HEK293T (cell line): ENCODE results near the gene TMEM131.

Experiments
- CTCF ChIA-PET: fragments of 350-600 bp; formaldehyde crosslinking; extraction: SDS; loops from one replicate; lab custom pipeline; 2021; ENCODE audit warnings: antibody characterized with exemption, inconsistent platforms; lab: Yijun Ruan, JAX
- POLR2A ChIA-PET: fragments of 350-600 bp; formaldehyde crosslinking; extraction: SDS; loops from one replicate; lab custom pipeline; 2020; ENCODE audit warnings: antibody characterized with exemption, inconsistent platforms; lab: Yijun Ruan, JAX
- DNase-seq: peaks from one replicate; pipeline ENCODE4 v3.0.0; 2012; ENCODE audit warnings: mixed read lengths; ENCODE audit errors: extremely low spot score
- ARNT ChIP-seq: fragments of 450-650 bp; IDR thresholded peaks from 2 replicates; pipeline ENCODE4 v1.6.1; 2017; ENCODE audit warnings: mild to moderate bottlenecking
- BHLHE40 ChIP-seq: fragments of 450-650 bp; IDR thresholded peaks from 2 replicates; pipeline ENCODE4 v1.6.1; 2016; ENCODE audit warnings: mild to moderate bottlenecking, moderate library complexity, borderline replicate concordance
- CTBP1 ChIP-seq: fragments of 450-650 bp; IDR thresholded peaks from 2 replicates; pipeline ENCODE4 v1.6.1; 2016; ENCODE audit warnings: borderline replicate concordance
- ELF4 ChIP-seq: fragments of 450-650 bp; IDR thresholded peaks from 2 replicates; pipeline ENCODE4 v1.6.1; 2017; ENCODE audit warnings: antibody characterized with exemption
- FOXA1 ChIP-seq: fragments of 450-650 bp; IDR thresholded peaks from 2 replicates; pipeline ENCODE4 v1.6.1; 2016; ENCODE audit warnings: mild to moderate bottlenecking
- FOXK2 ChIP-seq: fragments of 450-650 bp; IDR thresholded peaks from 2 replicates; pipeline ENCODE4 v1.6.1; 2016; ENCODE audit warnings: mild to moderate bottlenecking
- FOXM1 ChIP-seq: fragments of 450-650 bp; IDR thresholded peaks from 2 replicates; pipeline ENCODE4 v1.6.1; 2017; ENCODE audit warnings: mild to moderate bottlenecking, borderline replicate concordance
- HDGF ChIP-seq: fragments of 450-650 bp; IDR thresholded peaks from 2 replicates; pipeline ENCODE4 v1.6.1; 2017; ENCODE audit warnings: antibody characterized with exemption, borderline replicate concordance
- L3MBTL2 ChIP-seq: fragments of 450-650 bp; conservative IDR thresholded peaks from 2 replicates; pipeline ENCODE4 v1.6.1; 2016; ENCODE audit warnings: mild to moderate bottlenecking
- LEF1 ChIP-seq: fragments of 450-650 bp; IDR thresholded peaks from 2 replicates; pipeline ENCODE4 v1.6.1; 2017; ENCODE audit warnings: mild to moderate bottlenecking, borderline replicate concordance
- NFRKB ChIP-seq: fragments of 450-650 bp; IDR thresholded peaks from 2 replicates; pipeline ENCODE4 v1.6.1; 2016; ENCODE audit warnings: mild to moderate bottlenecking, moderate library complexity
- PKNOX1 ChIP-seq: fragments of 450-650 bp; IDR thresholded peaks from 2 replicates; pipeline ENCODE4 v1.6.1; 2016
- SP1 ChIP-seq: fragments of 450-650 bp; IDR thresholded peaks from 2 replicates; pipeline ENCODE4 v1.6.1; 2017
- SUZ12 ChIP-seq: fragments of 450-650 bp; IDR thresholded peaks from 2 replicates; pipeline ENCODE4 v1.6.1; 2016; ENCODE audit warnings: mild to moderate bottlenecking
- TARDBP ChIP-seq: fragments of 450-650 bp; IDR thresholded peaks from 2 replicates; pipeline ENCODE4 v1.6.1; 2016
- ZNF384 ChIP-seq: fragments of 450-650 bp; IDR thresholded peaks from 2 replicates; pipeline ENCODE4 v1.6.1; 2016

TMEM131 gene

GRCh38 chr2:97752342-97753334 is 243.1 kb downstream of the TMEM131 start:
- ChIA-PET CTCF (interaction anchor here (1.0 kb wide), 1 partner anchor 162 kb away, joined by 5 read pairs; no protein-coding TSS in a partner anchor), POLR2A (interaction anchor here (0.9 kb wide), 1 partner anchor 12 kb away, joined by 3 read pairs; no protein-coding TSS in a partner anchor)
- no peak for DNase-seq
- TF ChIP-seq L3MBTL2 (no peak), BHLHE40 (no peak), PKNOX1 (no peak), SP1 (no peak), CTBP1 (no peak), LEF1 (no peak), TARDBP (no peak), ARNT (no peak), NFRKB (no peak), FOXA1 (no peak), ELF4 (no peak)

GRCh38 chr2:97751752-97752151 is 244.0 kb downstream of the TMEM131 start:
- POLR2A ChIA-PET: interaction anchor here (0.9 kb wide), 1 partner anchor 11 kb away, joined by 3 read pairs; no protein-coding TSS in a partner anchor
- CTCF ChIA-PET: interaction anchor here (0.6 to 1.1 kb wide), 3 partner anchors 11 to 161 kb away, joined by 3 to 5 read pairs (median 3); no protein-coding TSS in a partner anchor
- TF ChIP-seq NFRKB (no peak), CTBP1 (no peak), LEF1 (no peak), SP1 (no peak), ARNT (no peak), PKNOX1 (no peak), BHLHE40 (no peak), SUZ12 (no peak), ELF4 (no peak), FOXK2 (no peak), TARDBP (no peak), FOXA1 (no peak), HDGF (no peak), ZNF384 (no peak), L3MBTL2 (no peak), FOXM1 (no peak)
- DNase-seq: no peak

GRCh38 chr2:97750017-97750416 is 245.7 kb downstream of the TMEM131 start:
- ChIA-PET POLR2A (no interaction called here), CTCF (no interaction called here)
- no peak for DNase-seq
- TF ChIP-seq HDGF: no peak
- no peak for TF ChIP-seq FOXA1
- TF ChIP-seq SP1: no peak
- TF ChIP-seq TARDBP: no peak
- no peak for TF ChIP-seq L3MBTL2
- TF ChIP-seq LEF1: no peak
- no peak for TF ChIP-seq ZNF384
- TF ChIP-seq FOXM1: no peak
- TF ChIP-seq NFRKB: no peak
- TF ChIP-seq BHLHE40: no peak
- TF ChIP-seq PKNOX1: no peak
- TF ChIP-seq ARNT: no peak
- no peak for TF ChIP-seq CTBP1
- no peak for TF ChIP-seq SUZ12
- TF ChIP-seq FOXK2: no peak
- no peak for TF ChIP-seq ELF4

GRCh38 chr2:97749581-97749980 is 246.2 kb downstream of the TMEM131 start:
- no peak for TF ChIP-seq PKNOX1
- no peak for TF ChIP-seq ELF4
- no peak for TF ChIP-seq HDGF
- no peak for TF ChIP-seq SP1
- TF ChIP-seq FOXM1: no peak
- TF ChIP-seq BHLHE40: no peak
- no peak for TF ChIP-seq FOXA1
- no peak for TF ChIP-seq ZNF384
- no peak for TF ChIP-seq LEF1
- no peak for TF ChIP-seq FOXK2
- no peak for TF ChIP-seq CTBP1
- no peak for TF ChIP-seq TARDBP
- no peak for TF ChIP-seq L3MBTL2
- no peak for DNase-seq
- POLR2A ChIA-PET: no interaction called here
- CTCF ChIA-PET: no interaction called here

GRCh38 chr2:97747716-97748115 is 248.0 kb downstream of the TMEM131 start:
- no peak for DNase-seq
- TF ChIP-seq ZNF384 (no peak), CTBP1 (no peak), SUZ12 (no peak), FOXM1 (no peak), L3MBTL2 (no peak), ARNT (no peak), SP1 (no peak), BHLHE40 (no peak), FOXA1 (no peak), HDGF (no peak), TARDBP (no peak), NFRKB (no peak), ELF4 (no peak), LEF1 (no peak), FOXK2 (no peak), PKNOX1 (no peak)
- CTCF ChIA-PET: interaction anchor here (1.3 to 1.5 kb wide), 5 partner anchors 14 to 49 kb away, joined by 3 to 5 read pairs (median 4); no protein-coding TSS in a partner anchor
- POLR2A ChIA-PET: no interaction called here
